B cell (primary cell): ENCODE data around the gene USP2.

Experiments
- CTCF ChIP-seq: fragments of 200-600 bp; IDR thresholded peaks from one replicate; pipeline ENCODE4 v1.8.0; 2022; ENCODE audit warnings: antibody characterized with exemption, mild to moderate bottlenecking
- EZH2 ChIP-seq: IDR thresholded peaks from 2 replicates; pipeline ENCODE4 v1.6.1; 2012; ENCODE audit warnings: borderline replicate concordance, low read depth, mild to moderate bottlenecking, moderate library complexity, low read length; ENCODE audit not compliant: insufficient read depth, poor library complexity, severe bottlenecking

- TF ChIP-seq CTCF (no peak), EZH2 (no peak)
Observed at GRCh38 chr11:119412072-119412471, 30.6 kb upstream of the USP2 start.
